MM.1S (cell line): ENCODE data around the gene ANKS1B.

ENCODE experiments used
- DNase-seq: peaks from one replicate; pipeline ENCODE4 v3.0.0-alpha.2; 2015
- H2AFZ ChIP-seq: fragments of 300-600 bp; sonication (generic); 2 replicates; pipeline ENCODE4 v1.6.0; 2016; ENCODE audit warnings: antibody characterized with exemption, low read length
- H3F3A ChIP-seq: fragments of 300-600 bp; sonication (generic); 2 replicates; pipeline ENCODE4 v1.6.1; 2016; ENCODE audit warnings: mild to moderate bottlenecking, antibody characterized with exemption, low read length, moderate library complexity, mixed read lengths; ENCODE audit not compliant: insufficient read depth
- H3K27ac ChIP-seq: fragments of 300-600 bp; sonication (generic); 2 replicates; pipeline ENCODE4 v1.5.1; 2016; ENCODE audit warnings: mild to moderate bottlenecking, low read length
- H3K27me3 ChIP-seq: fragments of 300-600 bp; sonication (generic); replicated peaks from 2 replicates; pipeline ENCODE4 v1.6.0; 2016; ENCODE audit warnings: low read length; ENCODE audit not compliant: insufficient read depth
- H3K36me3 ChIP-seq: fragments of 300-600 bp; sonication (generic); replicated peaks from 2 replicates; pipeline ENCODE4 v1.6.1; 2016; ENCODE audit warnings: mild to moderate bottlenecking, low read length, mixed read lengths; ENCODE audit not compliant: insufficient read depth
- H3K4me1 ChIP-seq: fragments of 300-600 bp; sonication (generic); 2 replicates; pipeline ENCODE4 v1.6.1; 2016; ENCODE audit warnings: low read length, mixed read lengths
- H3K4me2 ChIP-seq: fragments of 300-600 bp; sonication (generic); 2 replicates; pipeline ENCODE4 v1.6.0; 2016; ENCODE audit warnings: low read depth, low read length
- H3K4me3 ChIP-seq: fragments of 300-600 bp; sonication (generic); 2 replicates; pipeline ENCODE4 v1.5.1; 2016; ENCODE audit warnings: low read length, mixed read lengths
- H3K79me2 ChIP-seq: fragments of 300-600 bp; sonication (generic); 2 replicates; pipeline ENCODE4 v1.6.1; 2016; ENCODE audit warnings: mixed run types, low read length, mixed read lengths
- H3K9ac ChIP-seq: fragments of 300-600 bp; sonication (generic); 2 replicates; pipeline ENCODE4 v1.6.1; 2016; ENCODE audit warnings: low read length, mixed read lengths
- H3K9me2 ChIP-seq: fragments of 300-600 bp; sonication (generic); replicated peaks from 2 replicates; pipeline ENCODE4 v1.6.1; 2016; ENCODE audit warnings: mild to moderate bottlenecking, low read length, mixed read lengths; ENCODE audit not compliant: insufficient read depth
- H3K9me3 ChIP-seq: fragments of 300-600 bp; sonication (generic); replicated peaks from 2 replicates; pipeline ENCODE4 v1.6.1; 2016; ENCODE audit warnings: mild to moderate bottlenecking, low read length, mixed read lengths; ENCODE audit not compliant: insufficient read depth
- H4K20me1 ChIP-seq: fragments of 300-600 bp; sonication (generic); 2 replicates; pipeline ENCODE4 v1.6.1; 2016; ENCODE audit warnings: mild to moderate bottlenecking, low read length, moderate library complexity, mixed read lengths; ENCODE audit not compliant: insufficient read depth
- EZH2 ChIP-seq: fragments of 300-600 bp; sonication (generic); optimal IDR thresholded peaks from 2 replicates; pipeline ENCODE3; 2017; ENCODE audit warnings: low read depth, mild to moderate bottlenecking, antibody characterized with exemption, low read length, mixed read lengths
- EZH2phosphoT487 ChIP-seq: fragments of 300-600 bp; sonication (generic); IDR thresholded peaks from 2 replicates; pipeline ENCODE4 v1.6.1; 2018; ENCODE audit warnings: antibody characterized with exemption, low read length
- TF ChIP-seq, protein P1 (sequence below): fragments of 300-600 bp; sonication (generic); IDR thresholded peaks from 2 replicates; pipeline ENCODE4 v1.5.1; 2016; ENCODE audit warnings: antibody characterized with exemption, low read length, mixed read lengths

Gene ANKS1B

DNA sequence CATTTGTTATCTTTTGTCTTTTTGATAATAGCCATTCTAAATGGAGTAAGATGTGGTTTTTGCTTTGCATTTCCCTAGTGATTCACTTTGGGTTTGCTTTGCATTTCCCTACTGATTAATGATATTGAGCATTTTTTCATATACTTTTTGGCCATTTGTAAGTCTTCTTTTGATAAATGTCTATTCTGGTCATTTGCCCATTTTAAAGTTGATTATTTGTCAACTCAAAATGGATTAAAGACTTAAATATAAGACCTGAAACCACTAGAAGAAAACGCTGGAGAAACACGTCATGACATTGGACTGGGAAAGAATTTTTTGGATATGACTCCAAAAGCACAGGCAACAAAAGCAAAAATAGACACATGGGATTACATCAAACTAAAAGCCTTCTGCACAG, 1191.6 kb downstream of the ANKS1B start:
- no peak overlapping the region for H2AFZ ChIP-seq
- H3K79me2 ChIP-seq = no peaks in the 10 kb centered on the region
- H3K4me3 ChIP-seq = no peak overlapping the region
- no peak for DNase-seq
- no peaks in the 10 kb centered on the region for H3K27me3 ChIP-seq
- no peaks in the 10 kb centered on the region for H3K36me3 ChIP-seq
- no peaks in the 10 kb centered on the region for H3K9me2 ChIP-seq
- H3K9ac ChIP-seq = no peak overlapping the region
- no peaks in the 10 kb centered on the region for H3F3A ChIP-seq
- no peak overlapping the region for H3K27ac ChIP-seq
- no peaks in the 10 kb centered on the region for H3K4me1 ChIP-seq
- TF ChIP-seq EZH2 (no peak), EZH2phosphoT487 (no peak)
- TF ChIP-seq, protein P1, sequence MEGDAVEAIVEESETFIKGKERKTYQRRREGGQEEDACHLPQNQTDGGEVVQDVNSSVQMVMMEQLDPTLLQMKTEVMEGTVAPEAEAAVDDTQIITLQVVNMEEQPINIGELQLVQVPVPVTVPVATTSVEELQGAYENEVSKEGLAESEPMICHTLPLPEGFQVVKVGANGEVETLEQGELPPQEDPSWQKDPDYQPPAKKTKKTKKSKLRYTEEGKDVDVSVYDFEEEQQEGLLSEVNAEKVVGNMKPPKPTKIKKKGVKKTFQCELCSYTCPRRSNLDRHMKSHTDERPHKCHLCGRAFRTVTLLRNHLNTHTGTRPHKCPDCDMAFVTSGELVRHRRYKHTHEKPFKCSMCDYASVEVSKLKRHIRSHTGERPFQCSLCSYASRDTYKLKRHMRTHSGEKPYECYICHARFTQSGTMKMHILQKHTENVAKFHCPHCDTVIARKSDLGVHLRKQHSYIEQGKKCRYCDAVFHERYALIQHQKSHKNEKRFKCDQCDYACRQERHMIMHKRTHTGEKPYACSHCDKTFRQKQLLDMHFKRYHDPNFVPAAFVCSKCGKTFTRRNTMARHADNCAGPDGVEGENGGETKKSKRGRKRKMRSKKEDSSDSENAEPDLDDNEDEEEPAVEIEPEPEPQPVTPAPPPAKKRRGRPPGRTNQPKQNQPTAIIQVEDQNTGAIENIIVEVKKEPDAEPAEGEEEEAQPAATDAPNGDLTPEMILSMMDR = no peak
- H3K4me2 ChIP-seq = no peak overlapping the region
- no peaks in the 10 kb centered on the region for H4K20me1 ChIP-seq
- H3K9me3 ChIP-seq = no peaks in the 10 kb centered on the region

DNA sequence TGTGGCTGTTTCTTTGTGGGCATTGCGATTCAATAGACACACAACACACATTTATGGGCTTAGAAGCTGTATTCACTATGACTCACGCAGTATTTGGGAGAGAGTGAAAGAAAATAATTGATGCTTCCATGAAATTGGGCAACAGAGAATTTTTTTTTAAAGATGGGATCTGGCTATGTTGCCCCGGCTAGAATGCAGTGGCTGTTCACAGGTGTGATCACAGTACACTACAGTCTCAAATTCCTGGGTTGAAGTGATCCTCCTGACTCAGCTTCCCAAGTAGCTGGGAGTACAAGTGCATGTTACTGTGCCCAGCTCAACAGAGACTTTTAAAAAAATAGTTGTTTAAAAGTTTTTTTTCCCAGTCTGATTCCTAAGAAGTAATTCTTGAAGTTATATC, 1193.3 kb downstream of the ANKS1B start:
- Histone ChIP-seq H3K79me2 (no peaks in the 10 kb centered on the region), H4K20me1 (no peaks in the 10 kb centered on the region), H3K9me3 (no peaks in the 10 kb centered on the region), H3F3A (no peaks in the 10 kb centered on the region), H3K36me3 (no peaks in the 10 kb centered on the region), H3K4me1 (no peaks in the 10 kb centered on the region), H3K27me3 (no peaks in the 10 kb centered on the region), H3K9me2 (no peaks in the 10 kb centered on the region), H3K4me3 (no peak overlapping the region), H3K4me2 (no peak overlapping the region), H3K27ac (no peak overlapping the region), H3K9ac (no peak overlapping the region), H2AFZ (no peak overlapping the region)
- TF ChIP-seq EZH2 (no peak), EZH2phosphoT487 (no peak)
- TF ChIP-seq, protein P1 = no peak
- DNase-seq = no peak

DNA sequence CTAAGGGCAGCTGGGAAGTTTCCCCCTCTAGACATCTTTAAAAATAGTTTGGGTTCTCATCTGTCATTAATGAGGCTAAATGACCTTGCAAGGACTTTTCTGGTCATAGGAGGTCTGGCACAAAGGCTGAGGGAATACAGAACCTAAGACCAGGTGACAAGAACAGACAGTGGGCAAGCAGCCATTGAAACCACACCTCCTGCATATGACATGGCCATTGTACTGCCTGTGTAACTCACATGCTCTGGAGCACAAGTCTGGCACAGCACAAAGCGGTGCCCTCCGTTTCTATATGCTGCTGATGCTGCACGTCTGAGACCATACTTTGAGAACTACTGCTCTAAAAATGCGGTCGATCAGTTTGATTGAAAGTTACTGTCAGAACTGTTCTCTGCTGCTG, 1196.3 kb downstream of the ANKS1B start:
- H3K27ac ChIP-seq = no peak overlapping the region
- H3F3A ChIP-seq = no peaks in the 10 kb centered on the region

More for the DNA sequence above, 1196.3 kb downstream of the ANKS1B start:
- Histone ChIP-seq H2AFZ (no peak overlapping the region), H4K20me1 (no peaks in the 10 kb centered on the region), H3K27me3 (no peaks in the 10 kb centered on the region), H3K9ac (no peak overlapping the region), H3K4me3 (no peak overlapping the region), H3K4me1 (no peaks in the 10 kb centered on the region), H3K36me3 (no peaks in the 10 kb centered on the region), H3K4me2 (no peak overlapping the region), H3K79me2 (no peaks in the 10 kb centered on the region), H3K9me2 (no peaks in the 10 kb centered on the region), H3K9me3 (no peaks in the 10 kb centered on the region)
- TF ChIP-seq EZH2phosphoT487 = no peak
- no peak for TF ChIP-seq EZH2
- TF ChIP-seq, protein P1 = no peak
- no peak for DNase-seq
